Testis (tissue), 2 donors: ENCODE results near the gene AHCY.

Experiments used
- CTCF ChIP-seq, 3 experiments: fragments of 450-650 bp in 2 of 3; fragments of 200-600 bp in 1 of 3; sonication (generic) in 1 of 3; IDR thresholded peaks; one replicate each; pipeline ENCODE4 v1.5.1; 2016 to 2019; ENCODE audit warnings: antibody characterized with exemption in 3 of 3, mild to moderate bottlenecking in 2 of 3, moderate library complexity in 1 of 3
- POLR2A ChIP-seq: fragments of 450-650 bp; IDR thresholded peaks from one replicate; pipeline ENCODE4 v1.6.1; 2017; ENCODE audit warnings: antibody characterized with exemption, mild to moderate bottlenecking, moderate library complexity

- TF ChIP-seq CTCF (IDR thresholded peaks at IDR 0.05) (no peak), POLR2A (no peak)
These were observed 40.5 kb downstream of the AHCY start for GRCh38 chr20:34262488-34263288.
